AG04450 (cell line): ENCODE results near the gene NMRK2. TPM values are rescaled to one million over a fixed set of nuclear protein-coding genes. Genes with fewer than 3 reads are reported as not detected.
"Not testable (repeated sequence)": the region's sequence is repeated elsewhere in the genome, so short reads cannot be mapped to it uniquely, and the experiment has no call there.

Source experiments
- CTCF ChIA-PET: fragments of 300-600, 350-600 bp; formaldehyde crosslinking; extraction: SDS; loops from one replicate; lab custom pipeline; 2022; ENCODE audit warnings: antibody characterized with exemption, inconsistent platforms; lab: Charles Lee
- POLR2A ChIA-PET: fragments of 350-600 bp; formaldehyde crosslinking; extraction: SDS; loops from one replicate; lab custom pipeline; 2021; ENCODE audit warnings: antibody characterized with exemption, inconsistent platforms; lab: Yijun Ruan, JAX
- DNase-seq: peaks from one replicate; pipeline ENCODE4 v3.0.0-alpha.2; 2011; ENCODE audit warnings: low read depth, low spot score
- H3K27ac ChIP-seq: one replicate; pipeline ENCODE4 v1.5.1; 2012; ENCODE audit warnings: low read depth, low read length, control low read depth
- H3K27me3 ChIP-seq: one replicate; pipeline ENCODE4 v1.6.0; 2012; ENCODE audit warnings: low read length; ENCODE audit not compliant: control insufficient read depth, insufficient read depth
- H3K4me3 ChIP-seq: 2 replicates; pipeline ENCODE4 v1.5.1; 2011; ENCODE audit warnings: mild to moderate bottlenecking, low read depth, low read length, control low read depth
- H3K9me3 ChIP-seq: 2 replicates; pipeline ENCODE4 v1.5.1; 2012; ENCODE audit warnings: low read length; ENCODE audit not compliant: control insufficient read depth, insufficient read depth
- CTCF ChIP-seq: IDR thresholded peaks from 2 replicates; pipeline ENCODE4 v1.5.1; 2011; ENCODE audit warnings: low read depth, low read length, control low read depth, inconsistent platforms
- polyA plus RNA-seq: library from polyadenylated mRNA; depleted of rRNA; stranded (reverse); fragments of >200 nt; gene quantifications from 2 replicates; pipeline ENCODE4 v1.2.3, GENCODE V29; 2011

Gene NMRK2
- polyA plus RNA-seq, 1 experiment: not detected

- no peaks in the 10 kb centered on the region for H3K27me3 ChIP-seq
- no peak overlapping the region for H3K27ac ChIP-seq
- DNase-seq: no peak
- TF ChIP-seq CTCF: no peak
- H3K9me3 ChIP-seq: no peaks in the 10 kb centered on the region
- POLR2A ChIA-PET: interaction anchor here (1.1 kb wide), 1 partner anchor 19 kb away, joined by 5 read pairs; no protein-coding TSS in a partner anchor
- H3K4me3 ChIP-seq: no peak overlapping the region
- CTCF ChIA-PET: no interaction called here
Observed at GRCh38 chr19:3949997-3950859, 17.4 kb downstream of the NMRK2 start.

GRCh38 chr19:3950871-3951861, 18.3 kb downstream of the NMRK2 start:
- ChIA-PET POLR2A (interaction anchor here (0.6 to 1.6 kb wide), 2 partner anchors 17 to 34 kb away, joined by 3 to 5 read pairs; partner anchors contain the start of gene EEF2), CTCF (no interaction called here)
- no peak for TF ChIP-seq CTCF
- Histone ChIP-seq H3K4me3 (no peak overlapping the region), H3K27me3 (no peaks in the 10 kb centered on the region), H3K9me3 (no peaks in the 10 kb centered on the region), H3K27ac (no peak overlapping the region)
- no peak for DNase-seq

GRCh38 chr19:3952755-3953276, 19.9 kb downstream of the NMRK2 start:
- H3K27ac ChIP-seq, CTCF ChIA-PET, H3K4me3 ChIP-seq, H3K9me3 ChIP-seq, H3K27me3 ChIP-seq, DNase-seq: not testable (repeated sequence)
- POLR2A ChIA-PET: interaction anchor here (0.7 to 1.6 kb wide), 5 partner anchors 10 to 190 kb away, joined by 3 to 8 read pairs (median 5); partner anchors contain the start of genes EEF2 and MRPL54

- no peak for DNase-seq
- Histone ChIP-seq H3K27ac (no peak overlapping the region), H3K27me3 (no peaks in the 10 kb centered on the region), H3K9me3 (no peaks in the 10 kb centered on the region; the same call in 1 of the 2 replicates), H3K4me3 (no peak overlapping the region)
- ChIA-PET CTCF (no interaction called here), POLR2A (interaction anchor here (1.5 to 7.7 kb wide), 2 partner anchors 11 to 14 kb away, joined by 3 to 71 read pairs; no protein-coding TSS in a partner anchor)
- TF ChIP-seq CTCF: no peak
Observed at GRCh38 chr19:3954107-3954506, 21.2 kb downstream of the NMRK2 start.

- not testable (repeated sequence) for H3K9me3 ChIP-seq, H3K27ac ChIP-seq, H3K4me3 ChIP-seq, DNase-seq, H3K27me3 ChIP-seq
- ChIA-PET POLR2A (interaction anchor here (0.9 to 7.7 kb wide), 4 partner anchors 9 to 29 kb away, joined by 3 to 71 read pairs (median 3); partner anchors contain the start of gene DAPK3), CTCF (interaction anchor here (0.5 kb wide), 1 partner anchor 33 kb away, joined by 6 read pairs; no protein-coding TSS in a partner anchor)
Observed at GRCh38 chr19:3955276-3955675, 22.4 kb downstream of the NMRK2 start.
